Embryonic facial prominence (tissue), 1 donor: ENCODE measurements around the gene IPO5.

ENCODE experiments used
- DNase-seq: peaks from one replicate; pipeline ENCODE4 v3.0.0-alpha.2; 2016; ENCODE audit errors: extremely low spot score

IPO5 gene

GRCh38 chr13:97953376-97953970, at the start of gene IPO5:
IPO5 (plus strand) TSS chr13:97953675; CDS start chr13:97976697, 23,022 bp downstream.
- DNase-seq: no peak

- no peak for DNase-seq
Measured at GRCh38 chr13:97904059-97904458, 49.4 kb upstream of the IPO5 start.

GRCh38 chr13:97905517-97905916, 48.0 kb upstream of the IPO5 start:
- DNase-seq: no peak

- DNase-seq: no peak
Measured at GRCh38 chr13:97911311-97912138, 42.0 kb upstream of the IPO5 start.

GRCh38 chr13:97912139-97912535, 41.3 kb upstream of the IPO5 start:
- no peak for DNase-seq

- no peak for DNase-seq
Measured at GRCh38 chr13:97913206-97913605, 40.3 kb upstream of the IPO5 start.

GRCh38 chr13:97914540-97914939, 38.9 kb upstream of the IPO5 start:
- DNase-seq: no peak

- no peak for DNase-seq
Measured at GRCh38 chr13:97921176-97921816, 32.2 kb upstream of the IPO5 start.

GRCh38 chr13:97928301-97928700, 25.2 kb upstream of the IPO5 start:
- DNase-seq: no peak

- no peak for DNase-seq
Measured at GRCh38 chr13:97932036-97932435, 21.4 kb upstream of the IPO5 start.

- no peak for DNase-seq
Measured at GRCh38 chr13:97932647-97933046, 20.8 kb upstream of the IPO5 start.

GRCh38 chr13:97933776-97934175, 19.7 kb upstream of the IPO5 start:
- DNase-seq: no peak

GRCh38 chr13:97934590-97934989, 18.9 kb upstream of the IPO5 start:
- no peak for DNase-seq

- no peak for DNase-seq
Measured at GRCh38 chr13:97935071-97935470, 18.4 kb upstream of the IPO5 start.

GRCh38 chr13:97936036-97936435, 17.4 kb upstream of the IPO5 start:
- DNase-seq: no peak

GRCh38 chr13:97938706-97939475, 14.6 kb upstream of the IPO5 start:
- DNase-seq: no peak

GRCh38 chr13:97944396-97945029, 9.0 kb upstream of the IPO5 start:
- no peak for DNase-seq

GRCh38 chr13:97945342-97945741, 8.1 kb upstream of the IPO5 start:
- DNase-seq: no peak

- no peak for DNase-seq
Measured at GRCh38 chr13:97945792-97946419, 7.6 kb upstream of the IPO5 start.

GRCh38 chr13:97946951-97947588, 6.4 kb upstream of the IPO5 start:
- no peak for DNase-seq

GRCh38 chr13:97948041-97948440, 5.4 kb upstream of the IPO5 start:
- no peak for DNase-seq
